Measurements from ENCODE around the gene FUOM.

- TF ChIP-seq CTCF (IDR thresholded peaks at IDR 0.05) = peak; percentile 78 to 93 (median 91)
- no peak for TF ChIP-seq POLR2A (IDR thresholded peaks at IDR 0.05)
Measured at GRCh38 chr10:133329491-133330202, 28.2 kb downstream of the FUOM start.

Measured in body of pancreas (tissue), 4 donors.